ENCODE results near the gene C1QTNF1.

DNA sequence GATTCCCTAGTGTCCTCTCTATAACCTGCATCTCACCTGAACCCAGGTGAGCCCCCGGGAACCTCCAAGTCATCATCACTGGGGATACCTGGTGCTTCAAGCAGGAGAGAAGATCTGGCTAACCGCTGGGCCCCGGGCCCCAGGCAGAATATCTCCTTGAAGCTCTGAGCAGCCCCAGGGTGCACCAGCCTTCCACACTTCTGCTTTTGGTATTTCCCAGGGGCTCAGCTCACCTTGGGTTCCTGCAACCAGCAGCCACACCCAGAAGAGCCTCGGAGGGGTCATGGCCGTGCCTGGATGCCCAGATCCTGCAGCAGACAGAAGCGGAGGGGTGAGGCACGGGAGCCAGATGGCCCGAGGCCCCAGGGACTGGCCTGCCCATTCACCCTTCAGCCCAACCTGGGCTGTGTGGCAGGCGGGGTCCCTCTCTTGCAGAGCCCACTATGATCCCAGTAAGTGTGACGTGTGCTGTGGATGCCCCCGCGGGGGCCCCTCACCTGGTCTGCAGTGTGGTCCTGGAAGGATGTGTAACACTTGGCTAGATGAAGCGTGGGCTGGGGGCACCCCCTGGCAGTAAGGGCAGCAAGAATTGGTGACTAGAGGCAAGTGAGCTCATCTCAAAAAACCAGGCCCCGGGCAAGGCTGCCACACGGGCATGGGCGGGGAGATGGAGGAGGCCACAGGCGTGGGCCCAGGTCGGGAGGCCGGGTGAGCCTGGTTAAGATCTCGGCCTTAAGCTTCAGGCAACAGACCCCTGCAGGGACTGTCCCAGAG is 46.9 kb upstream of the C1QTNF1 start:
- TF ChIP-seq, protein P1, sequence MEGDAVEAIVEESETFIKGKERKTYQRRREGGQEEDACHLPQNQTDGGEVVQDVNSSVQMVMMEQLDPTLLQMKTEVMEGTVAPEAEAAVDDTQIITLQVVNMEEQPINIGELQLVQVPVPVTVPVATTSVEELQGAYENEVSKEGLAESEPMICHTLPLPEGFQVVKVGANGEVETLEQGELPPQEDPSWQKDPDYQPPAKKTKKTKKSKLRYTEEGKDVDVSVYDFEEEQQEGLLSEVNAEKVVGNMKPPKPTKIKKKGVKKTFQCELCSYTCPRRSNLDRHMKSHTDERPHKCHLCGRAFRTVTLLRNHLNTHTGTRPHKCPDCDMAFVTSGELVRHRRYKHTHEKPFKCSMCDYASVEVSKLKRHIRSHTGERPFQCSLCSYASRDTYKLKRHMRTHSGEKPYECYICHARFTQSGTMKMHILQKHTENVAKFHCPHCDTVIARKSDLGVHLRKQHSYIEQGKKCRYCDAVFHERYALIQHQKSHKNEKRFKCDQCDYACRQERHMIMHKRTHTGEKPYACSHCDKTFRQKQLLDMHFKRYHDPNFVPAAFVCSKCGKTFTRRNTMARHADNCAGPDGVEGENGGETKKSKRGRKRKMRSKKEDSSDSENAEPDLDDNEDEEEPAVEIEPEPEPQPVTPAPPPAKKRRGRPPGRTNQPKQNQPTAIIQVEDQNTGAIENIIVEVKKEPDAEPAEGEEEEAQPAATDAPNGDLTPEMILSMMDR (IDR thresholded peaks at IDR 0.05) = no peak
- no peak for TF ChIP-seq POLR2AphosphoS5 (IDR thresholded peaks at IDR 0.05)
- no peak for TF ChIP-seq EP300 (IDR thresholded peaks at IDR 0.05)
- TF ChIP-seq POLR2A (IDR thresholded peaks at IDR 0.05) = no peak

Data from suprapubic skin (tissue), 4 donors.